ENCODE data around the gene PTPRE.

The PTPRE gene

GRCh38 chr10:128115356-128115755 is 208.5 kb downstream of the PTPRE start:
- no peak for DNase-seq (ENCODE audit: low read depth in 1 of 2, low spot score in 1 of 2)
- Histone ChIP-seq H3K4me3 (replicated peaks; ENCODE audit: insufficient read depth, low read length) (no peak overlapping the region), H3K27ac (replicated peaks) (no peak overlapping the region), H3K27me3 (ENCODE audit: insufficient read depth, poor library complexity, severe bottlenecking) (no peaks in the 10 kb centered on the region)
- TF ChIP-seq GABPA (IDR thresholded peaks at IDR 0.05; ENCODE audit: low read depth) (no peak), CTCF (IDR thresholded peaks at IDR 0.05; ENCODE audit: insufficient read depth, low read length) (no peak), POLR2AphosphoS5 (IDR thresholded peaks at IDR 0.05; ENCODE audit: low read depth) (no peak), REST (IDR thresholded peaks at IDR 0.05; ENCODE audit: insufficient replicate concordance, low read depth) (no peak), SPI1 (IDR thresholded peaks at IDR 0.05; ENCODE audit: borderline replicate concordance, low read depth) (no peak)

- H3K27ac ChIP-seq (replicated peaks): no peak overlapping the region
- no peaks in the 10 kb centered on the region for H3K27me3 ChIP-seq (ENCODE audit: insufficient read depth, poor library complexity, severe bottlenecking)
- H3K4me3 ChIP-seq (replicated peaks; ENCODE audit: insufficient read depth, low read length): no peak overlapping the region
- DNase-seq (ENCODE audit: low read depth in 1 of 2, low spot score in 1 of 2): no peak
- TF ChIP-seq SPI1 (IDR thresholded peaks at IDR 0.05; ENCODE audit: borderline replicate concordance, low read depth) (no peak), CTCF (IDR thresholded peaks at IDR 0.05; ENCODE audit: insufficient read depth, low read length) (no peak), REST (IDR thresholded peaks at IDR 0.05; ENCODE audit: insufficient replicate concordance, low read depth) (no peak)
Observed at GRCh38 chr10:128116187-128116586, 209.3 kb downstream of the PTPRE start.

GRCh38 chr10:128116851-128117615 is 210.1 kb downstream of the PTPRE start:
- no peaks in the 10 kb centered on the region for H3K27me3 ChIP-seq (ENCODE audit: insufficient read depth, poor library complexity, severe bottlenecking)
- DNase-seq (ENCODE audit: low read depth in 1 of 2, low spot score in 1 of 2): no peak
- no peak overlapping the region for H3K27ac ChIP-seq (replicated peaks)
- TF ChIP-seq REST (IDR thresholded peaks at IDR 0.05; ENCODE audit: insufficient replicate concordance, low read depth) (no peak), GABPA (IDR thresholded peaks at IDR 0.05; ENCODE audit: low read depth) (no peak), POLR2AphosphoS5 (IDR thresholded peaks at IDR 0.05; ENCODE audit: low read depth) (no peak), SPI1 (IDR thresholded peaks at IDR 0.05; ENCODE audit: borderline replicate concordance, low read depth) (no peak)
- H3K4me3 ChIP-seq (replicated peaks; ENCODE audit: insufficient read depth, low read length): no peak overlapping the region

Data from HL-60 (cell line).